IMR-90 (cell line): Measurements from ENCODE around the gene ALOX15.
"Not testable (repeated sequence)": the region's sequence is repeated elsewhere in the genome, so short reads cannot be mapped to it uniquely, and the experiment has no call there.

Source experiments
- BHLHE40 ChIP-seq: fragments of 150-350 bp; IDR thresholded peaks from 2 replicates; pipeline ENCODE4 v1.6.1; 2016; ENCODE audit warnings: mild to moderate bottlenecking, low read depth, low read length
- CEBPB ChIP-seq: IDR thresholded peaks from 2 replicates; pipeline ENCODE4 v1.6.1; 2012; ENCODE audit warnings: low read depth, low read length, improper control_type of control experiment
- CHD1 ChIP-seq: IDR thresholded peaks from 2 replicates; pipeline ENCODE4 v1.6.1; 2012; ENCODE audit warnings: low read depth, low read length, improper control_type of control experiment
- FOS ChIP-seq: fragments of 150-350 bp; IDR thresholded peaks from 2 replicates; pipeline ENCODE4 v1.6.1; 2016; ENCODE audit warnings: low read depth, low read length
- MAFK ChIP-seq: IDR thresholded peaks from 2 replicates; pipeline ENCODE4 v1.6.1; 2012; ENCODE audit warnings: low read depth, low read length, improper control_type of control experiment
- MXI1 ChIP-seq: IDR thresholded peaks from 2 replicates; pipeline ENCODE4 v1.6.1; 2012; ENCODE audit warnings: low read depth, mild to moderate bottlenecking, low read length, moderate library complexity, borderline replicate concordance
- NFE2L2 ChIP-seq: fragments of 150-350 bp; IDR thresholded peaks from 2 replicates; pipeline ENCODE4 v1.6.1; 2016; ENCODE audit warnings: low read depth, mild to moderate bottlenecking, low read length
- POLR2A ChIP-seq: IDR thresholded peaks from 2 replicates; pipeline ENCODE4 v1.6.1; 2012; ENCODE audit warnings: mild to moderate bottlenecking, low read depth, low read length
- RAD21 ChIP-seq: IDR thresholded peaks from 2 replicates; pipeline ENCODE4 v1.6.1; 2012; ENCODE audit warnings: low read length, improper control_type of control experiment
- RFX5 ChIP-seq: IDR thresholded peaks from 2 replicates; pipeline ENCODE4 v1.8.0; 2012; ENCODE audit warnings: low read depth, mild to moderate bottlenecking, low read length, moderate library complexity
- TF ChIP-seq, protein P1 (sequence below): conservative IDR thresholded peaks from 2 replicates; pipeline ENCODE4 v1.5.1; 2012; ENCODE audit warnings: mild to moderate bottlenecking, low read depth, low read length, improper control_type of control experiment
- TF ChIP-seq, protein P2 (sequence below): fragments of 150-350 bp; IDR thresholded peaks from 2 replicates; pipeline ENCODE4 v1.6.1; 2017; ENCODE audit warnings: mild to moderate bottlenecking, antibody characterized with exemption, low read length, low read depth

- TF ChIP-seq POLR2A, FOS, CEBPB, MAFK, MXI1, CHD1, BHLHE40, NFE2L2, RFX5: not testable (repeated sequence)
- TF ChIP-seq, protein P1, sequence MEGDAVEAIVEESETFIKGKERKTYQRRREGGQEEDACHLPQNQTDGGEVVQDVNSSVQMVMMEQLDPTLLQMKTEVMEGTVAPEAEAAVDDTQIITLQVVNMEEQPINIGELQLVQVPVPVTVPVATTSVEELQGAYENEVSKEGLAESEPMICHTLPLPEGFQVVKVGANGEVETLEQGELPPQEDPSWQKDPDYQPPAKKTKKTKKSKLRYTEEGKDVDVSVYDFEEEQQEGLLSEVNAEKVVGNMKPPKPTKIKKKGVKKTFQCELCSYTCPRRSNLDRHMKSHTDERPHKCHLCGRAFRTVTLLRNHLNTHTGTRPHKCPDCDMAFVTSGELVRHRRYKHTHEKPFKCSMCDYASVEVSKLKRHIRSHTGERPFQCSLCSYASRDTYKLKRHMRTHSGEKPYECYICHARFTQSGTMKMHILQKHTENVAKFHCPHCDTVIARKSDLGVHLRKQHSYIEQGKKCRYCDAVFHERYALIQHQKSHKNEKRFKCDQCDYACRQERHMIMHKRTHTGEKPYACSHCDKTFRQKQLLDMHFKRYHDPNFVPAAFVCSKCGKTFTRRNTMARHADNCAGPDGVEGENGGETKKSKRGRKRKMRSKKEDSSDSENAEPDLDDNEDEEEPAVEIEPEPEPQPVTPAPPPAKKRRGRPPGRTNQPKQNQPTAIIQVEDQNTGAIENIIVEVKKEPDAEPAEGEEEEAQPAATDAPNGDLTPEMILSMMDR: not testable (repeated sequence)
- TF ChIP-seq, protein P2, sequence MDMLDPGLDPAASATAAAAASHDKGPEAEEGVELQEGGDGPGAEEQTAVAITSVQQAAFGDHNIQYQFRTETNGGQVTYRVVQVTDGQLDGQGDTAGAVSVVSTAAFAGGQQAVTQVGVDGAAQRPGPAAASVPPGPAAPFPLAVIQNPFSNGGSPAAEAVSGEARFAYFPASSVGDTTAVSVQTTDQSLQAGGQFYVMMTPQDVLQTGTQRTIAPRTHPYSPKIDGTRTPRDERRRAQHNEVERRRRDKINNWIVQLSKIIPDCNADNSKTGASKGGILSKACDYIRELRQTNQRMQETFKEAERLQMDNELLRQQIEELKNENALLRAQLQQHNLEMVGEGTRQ: not testable (repeated sequence)
- TF ChIP-seq RAD21: peak; percentile 14; the same call in 1 of the 2 replicates
Measured at GRCh38 chr17:4639301-4640059, 2.0 kb downstream of the ALOX15 start.
